NCI-H748 (cell line): ENCODE measurements around the gene LYG2.
"Not testable (repeated sequence)": the region's sequence is repeated elsewhere in the genome, so short reads cannot be mapped to it uniquely, and the experiment has no call there.

Experiments used
- DNase-seq: peaks from one replicate; lab custom pipeline; 2025; ENCODE audit not compliant: unreplicated experiment; lab: John Stamatoyannopoulos, UW

The LYG2 gene

GRCh38 chr2:99201959-99202678, 53.3 kb downstream of the LYG2 start:
- DNase-seq = no peak

GRCh38 chr2:99200076-99200800, 55.2 kb downstream of the LYG2 start:
- peak; percentile 35 for DNase-seq

GRCh38 chr2:99198103-99198841, 57.2 kb downstream of the LYG2 start:
- DNase-seq = peak; percentile 5

GRCh38 chr2:99192364-99192763, 63.1 kb downstream of the LYG2 start:
- not testable (repeated sequence) for DNase-seq
